ENCODE data around the gene IBA57.
"Not testable (repeated sequence)": the region's sequence is repeated elsewhere in the genome, so short reads cannot be mapped to it uniquely, and the experiment has no call there.

Gene IBA57

DNA sequence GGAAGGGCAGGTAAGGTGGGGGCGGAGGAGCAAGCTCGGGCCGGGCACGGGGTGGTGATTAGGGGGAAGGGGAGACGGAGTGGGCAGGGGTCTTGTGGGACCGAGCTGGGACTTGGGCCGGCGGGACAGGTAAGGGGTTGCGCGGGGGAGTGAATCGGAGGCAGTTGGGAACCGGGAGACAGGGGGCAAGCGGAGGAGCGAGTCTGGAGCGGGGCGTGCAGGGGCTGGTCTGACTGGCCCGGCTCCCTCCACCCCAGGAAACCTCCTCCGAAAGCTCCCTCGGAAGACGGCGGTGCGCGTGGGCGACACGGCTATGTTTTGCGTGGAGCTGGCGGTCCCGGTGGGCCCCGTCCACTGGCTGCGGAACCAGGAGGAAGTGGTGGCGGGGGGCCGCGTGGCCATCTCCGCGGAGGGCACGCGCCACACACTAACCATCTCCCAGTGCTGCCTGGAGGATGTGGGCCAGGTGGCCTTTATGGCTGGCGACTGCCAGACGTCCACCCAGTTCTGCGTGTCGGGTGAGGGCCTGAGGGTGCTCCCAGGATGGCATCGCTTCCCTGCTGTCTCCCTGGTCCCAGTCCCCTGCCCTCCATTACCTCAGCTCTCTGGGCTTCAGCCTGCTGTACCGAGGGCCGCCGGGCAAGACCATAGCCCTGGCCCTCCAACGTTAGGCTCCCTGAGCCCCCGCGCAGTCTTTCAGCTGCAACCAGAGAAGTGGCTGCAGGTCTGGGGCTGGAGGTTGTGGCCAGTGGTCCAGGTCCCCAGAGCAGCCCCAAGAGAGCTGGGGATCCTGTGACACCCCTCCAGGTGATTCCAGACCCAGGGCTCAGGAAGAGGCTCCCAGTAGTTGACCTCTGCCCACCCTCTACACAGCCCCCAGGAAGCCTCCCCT is 48.6 kb downstream of the IBA57 start:
- DNase-seq: no peak

DNA sequence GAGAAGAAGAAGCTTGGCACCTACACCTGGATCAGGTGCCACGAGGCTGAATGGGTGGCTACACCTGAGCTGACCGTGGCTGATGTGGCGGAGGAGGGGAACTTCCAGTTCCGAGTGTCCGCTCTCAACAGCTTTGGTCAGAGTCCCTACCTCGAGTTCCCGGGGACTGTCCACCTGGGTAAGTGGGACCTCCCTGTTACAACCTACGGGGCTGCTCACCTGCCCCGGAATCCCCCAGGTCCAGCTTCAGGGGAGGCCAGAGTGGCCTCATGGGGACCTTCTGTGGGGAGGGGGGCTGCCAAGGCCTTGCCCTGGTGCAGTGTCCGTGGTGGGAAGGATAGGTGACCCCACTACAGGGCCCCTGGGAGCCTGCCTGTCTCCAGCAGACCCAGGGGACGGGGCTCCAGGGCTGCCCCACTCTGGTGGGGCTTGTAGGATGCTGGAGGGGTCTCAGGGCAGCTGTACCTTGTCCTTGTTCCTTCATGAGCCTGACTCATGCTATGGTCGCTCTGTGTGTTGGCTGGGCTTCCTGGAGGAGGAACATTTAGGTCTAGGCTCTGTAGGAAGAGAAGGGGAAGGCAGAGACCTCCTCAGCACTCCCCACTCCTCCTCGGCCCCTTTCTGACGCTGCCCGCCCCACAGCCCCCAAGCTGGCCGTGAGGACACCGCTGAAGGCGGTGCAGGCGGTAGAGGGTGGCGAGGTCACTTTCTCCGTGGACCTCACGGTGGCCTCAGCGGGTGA is 49.5 kb downstream of the IBA57 start:
- DNase-seq: no peak

DNA sequence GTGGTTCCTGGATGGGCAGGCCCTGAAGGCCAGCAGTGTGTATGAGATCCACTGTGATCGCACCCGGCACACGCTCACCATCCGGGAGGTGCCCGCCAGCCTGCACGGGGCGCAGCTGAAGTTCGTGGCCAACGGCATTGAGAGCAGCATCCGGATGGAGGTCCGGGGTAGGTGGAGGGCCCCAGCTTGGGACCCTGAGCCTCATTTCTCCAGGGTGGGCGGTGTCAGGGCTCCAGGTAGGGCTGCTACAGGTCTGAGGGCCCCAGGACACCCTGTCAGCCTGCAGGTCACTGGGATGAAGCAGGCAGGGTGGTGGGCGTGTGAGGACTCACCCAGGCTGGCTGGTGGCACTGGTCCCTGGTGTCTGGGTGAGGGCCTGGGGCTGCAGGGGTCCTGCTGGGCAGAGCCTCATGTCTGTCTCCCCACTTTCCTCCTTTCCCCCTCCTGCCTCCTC is 50.1 kb downstream of the IBA57 start:
- no peak for DNase-seq

DNA sequence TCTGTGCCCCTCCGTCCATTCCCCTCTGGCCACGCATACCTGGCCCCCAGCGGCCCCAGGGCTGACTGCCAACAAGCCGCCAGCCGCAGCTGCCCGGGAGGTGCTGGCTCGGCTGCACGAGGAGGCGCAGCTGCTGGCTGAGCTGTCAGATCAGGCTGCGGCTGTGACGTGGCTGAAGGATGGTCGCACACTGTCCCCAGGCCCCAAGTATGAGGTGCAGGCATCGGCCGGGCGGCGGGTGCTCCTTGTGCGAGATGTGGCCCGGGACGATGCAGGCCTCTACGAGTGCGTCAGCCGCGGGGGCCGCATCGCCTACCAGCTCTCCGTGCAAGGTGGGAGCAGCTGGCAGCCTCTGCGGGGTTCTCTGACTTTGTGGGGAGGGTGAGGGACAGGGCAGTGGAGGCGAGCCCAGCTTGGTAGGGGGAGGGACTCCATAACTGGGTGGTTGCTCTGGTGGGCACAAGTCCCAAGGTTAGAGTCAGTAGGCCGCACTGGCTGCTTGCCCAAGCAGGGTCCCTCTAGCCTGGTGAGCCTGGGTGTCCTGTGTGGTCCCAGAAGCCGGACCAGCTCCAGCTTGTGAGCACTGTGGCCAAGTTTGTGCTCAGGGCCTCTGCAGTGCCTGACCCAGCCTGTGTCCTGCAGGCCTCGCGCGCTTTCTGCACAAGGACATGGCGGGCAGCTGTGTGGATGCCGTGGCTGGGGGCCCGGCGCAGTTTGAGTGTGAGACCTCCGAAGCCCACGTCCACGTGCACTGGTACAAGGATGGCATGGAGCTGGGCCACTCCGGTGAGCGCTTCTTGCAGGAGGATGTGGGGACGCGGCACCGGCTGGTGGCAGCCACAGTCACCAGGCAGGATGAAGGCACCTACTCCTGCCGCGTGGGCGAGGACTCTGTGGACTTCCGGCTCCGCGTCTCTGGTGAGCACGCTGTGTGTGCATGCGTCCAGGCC is 51.0 kb downstream of the IBA57 start:
- no peak for DNase-seq

DNA sequence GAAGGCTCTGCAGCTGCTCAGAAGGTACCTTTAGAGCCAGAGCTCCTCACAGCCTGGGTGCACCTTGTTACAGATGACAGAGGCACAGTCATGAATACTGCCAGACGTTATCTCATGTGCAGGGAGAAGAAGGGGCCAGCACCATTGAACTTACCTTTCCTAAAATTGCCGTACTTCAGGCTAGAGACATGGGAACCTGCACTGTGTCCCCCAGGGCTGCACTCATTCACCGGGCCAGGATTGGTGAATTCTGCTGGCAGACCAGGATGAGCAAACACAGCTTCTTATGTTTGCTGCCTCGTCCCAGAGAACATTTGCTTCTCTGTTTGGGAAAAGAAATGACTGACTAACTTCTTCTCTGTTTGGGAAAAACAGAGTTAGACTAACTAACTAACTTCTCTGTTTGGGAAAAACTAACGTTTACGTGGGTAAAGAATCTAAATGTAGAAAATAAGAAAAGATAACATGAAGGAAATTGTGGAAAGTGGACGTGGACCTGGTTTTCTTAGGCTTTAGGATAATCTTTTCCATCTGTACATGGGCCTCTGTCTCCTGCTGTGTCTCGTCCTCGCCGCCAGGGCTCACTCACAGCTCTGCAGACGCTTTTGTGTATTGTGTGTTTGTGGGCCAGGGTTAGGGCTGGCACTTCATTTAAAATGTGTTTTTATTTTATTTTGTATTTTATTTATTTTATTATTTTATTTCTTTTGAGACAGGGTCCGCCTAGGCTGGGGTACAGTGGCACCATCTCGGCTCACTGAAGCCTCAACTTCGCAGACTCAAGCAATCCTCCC is 52.1 kb downstream of the IBA57 start:
- no peak for DNase-seq

DNA sequence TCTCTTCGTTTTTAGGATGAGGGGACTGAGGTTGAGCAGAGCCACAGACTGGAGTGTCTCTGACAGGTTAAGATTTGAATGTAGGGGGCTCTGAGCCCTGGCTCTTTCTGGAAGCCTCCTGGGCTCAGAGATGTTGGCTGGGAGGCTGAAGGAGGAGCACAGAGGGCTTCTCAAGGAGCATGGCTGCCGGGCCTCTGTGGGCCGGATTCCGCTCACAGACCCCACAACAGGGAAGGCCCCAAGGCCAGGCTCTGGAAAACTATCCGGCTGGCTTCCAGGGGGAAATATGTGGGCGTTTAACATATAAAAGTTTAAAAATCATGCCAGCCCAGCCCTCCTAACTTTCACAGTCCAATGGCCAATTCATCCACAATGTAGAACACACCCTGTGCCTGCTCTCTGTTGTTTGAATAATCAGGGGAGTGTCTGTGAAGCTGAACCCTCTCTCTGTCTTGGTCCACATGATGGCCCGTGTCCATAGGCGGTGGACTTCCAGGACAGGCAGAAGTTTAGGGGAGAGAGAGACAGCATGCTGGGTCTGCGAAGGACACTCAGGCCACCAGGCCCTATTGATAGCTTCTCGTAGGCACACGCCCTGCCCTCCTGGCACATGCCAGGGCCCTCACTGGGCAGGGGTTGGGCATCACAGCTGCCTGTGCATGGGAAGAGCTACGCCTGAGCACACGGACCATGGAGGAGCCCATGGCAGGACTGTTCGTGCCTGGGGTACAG is 53.1 kb downstream of the IBA57 start:
- DNase-seq: no peak

DNA sequence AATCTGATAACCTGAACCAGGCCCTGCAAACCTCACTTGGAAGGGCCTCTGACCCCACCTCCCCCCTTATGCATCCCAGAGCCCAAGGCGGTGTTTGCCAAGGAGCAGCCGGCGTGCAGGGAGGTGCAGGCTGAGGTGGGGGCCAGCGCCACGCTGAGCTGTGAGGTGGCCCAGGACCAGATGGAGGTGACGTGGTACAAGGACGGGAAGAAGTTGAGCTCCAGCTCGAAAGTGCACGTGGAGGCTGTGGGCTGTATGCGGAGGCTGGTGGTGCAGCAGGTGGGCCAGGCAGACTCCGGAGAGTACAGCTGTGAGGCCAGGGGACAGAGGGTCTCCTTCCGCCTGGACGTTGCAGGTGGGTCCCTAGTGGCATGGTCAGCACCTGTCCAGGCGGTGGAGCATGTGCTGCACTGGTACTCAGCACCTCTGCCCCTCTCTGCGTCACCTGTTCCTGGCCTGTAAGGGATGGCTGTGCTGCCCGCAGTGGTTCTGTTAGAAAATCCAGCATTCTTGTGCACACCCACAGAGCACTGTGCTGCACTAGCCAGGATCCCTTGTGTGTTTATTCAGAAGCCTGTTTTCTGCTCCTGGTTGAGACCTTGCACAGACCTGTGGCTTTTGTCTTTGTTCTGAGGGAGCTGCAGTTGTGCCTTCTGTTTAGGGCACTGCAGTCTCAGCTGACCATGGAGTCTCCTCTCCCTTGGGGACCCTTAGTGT is 53.8 kb downstream of the IBA57 start:
- DNase-seq: no peak

DNA sequence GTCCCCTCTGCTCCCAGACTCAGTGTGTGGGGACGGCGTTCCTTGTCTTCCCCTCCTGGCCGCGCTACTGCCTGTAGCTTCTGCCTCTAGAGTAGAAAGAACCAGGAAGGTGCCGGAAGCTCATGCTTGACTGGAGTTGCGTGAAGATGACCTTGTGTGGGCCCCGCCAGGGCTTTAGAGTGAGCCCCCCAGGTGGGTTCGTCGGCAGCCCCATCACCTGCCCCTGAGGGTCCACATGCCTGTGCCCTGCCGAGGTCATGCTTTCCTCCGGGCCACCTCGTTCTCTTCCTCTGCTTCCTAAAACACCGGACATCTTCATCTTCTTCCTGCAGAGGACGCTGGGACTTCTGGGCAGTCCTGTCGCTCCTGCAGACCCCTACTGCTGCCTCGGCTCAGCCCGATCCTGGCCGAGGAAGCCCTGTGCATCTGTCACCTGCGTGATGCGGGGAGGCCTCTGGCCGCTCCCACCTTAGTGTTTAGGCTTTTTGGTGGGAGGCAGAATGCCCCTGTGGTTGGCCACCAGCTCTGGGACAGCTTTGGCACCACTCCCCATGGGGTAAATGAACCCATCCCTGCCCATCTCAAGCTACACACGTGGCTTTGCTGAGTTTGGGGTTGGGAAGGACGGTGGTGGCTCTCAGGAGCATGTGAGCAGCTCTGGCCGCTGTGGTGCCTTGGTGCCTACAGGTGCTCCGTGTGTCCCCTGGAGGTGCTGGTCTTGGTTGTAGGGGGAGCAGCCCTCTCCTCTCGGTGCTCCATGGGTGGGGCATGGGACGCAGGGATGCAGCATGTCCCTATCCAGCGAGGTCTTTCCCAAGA is 54.6 kb downstream of the IBA57 start:
- no peak for DNase-seq

DNA sequence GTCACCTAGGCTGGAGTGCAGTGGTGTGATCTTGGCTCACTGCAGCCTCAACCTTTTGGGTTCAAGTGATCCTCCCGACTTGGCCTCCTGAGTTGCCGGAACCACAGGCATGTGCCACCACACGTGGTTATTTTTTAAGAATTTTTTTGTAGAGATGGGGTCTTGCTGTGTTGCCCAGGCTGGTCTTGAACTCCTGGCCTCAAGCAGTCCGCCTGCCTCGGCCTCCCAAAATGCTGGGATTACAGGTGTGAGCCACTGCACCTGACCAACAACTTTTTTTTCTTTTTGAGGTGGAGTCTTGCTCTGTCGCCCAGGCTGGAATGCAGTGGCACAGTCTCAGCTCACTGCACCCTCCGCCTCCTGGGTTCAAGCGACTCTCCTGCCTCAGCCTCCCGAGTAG is 55.5 kb downstream of the IBA57 start:
- not testable (repeated sequence) for DNase-seq

DNA sequence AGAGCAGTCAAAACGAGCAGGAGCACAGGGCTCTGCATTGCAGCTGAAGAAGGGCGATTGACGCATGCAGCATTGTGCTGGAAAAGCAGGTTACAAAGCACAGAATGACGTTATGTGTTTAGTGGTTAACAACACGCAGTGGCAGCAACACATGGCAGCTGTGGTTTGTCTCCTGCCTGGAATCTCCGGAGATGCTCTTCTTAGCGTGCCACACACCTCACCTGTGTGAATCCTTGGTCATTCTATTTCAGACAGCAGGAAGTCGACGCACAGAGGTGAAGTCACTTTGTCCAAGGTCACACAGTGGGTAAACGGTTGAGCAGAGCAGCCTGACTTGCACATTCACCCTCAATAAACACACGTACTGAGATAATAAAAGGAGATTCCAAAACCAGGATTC is 56.9 kb downstream of the IBA57 start:
- DNase-seq: no peak

DNA sequence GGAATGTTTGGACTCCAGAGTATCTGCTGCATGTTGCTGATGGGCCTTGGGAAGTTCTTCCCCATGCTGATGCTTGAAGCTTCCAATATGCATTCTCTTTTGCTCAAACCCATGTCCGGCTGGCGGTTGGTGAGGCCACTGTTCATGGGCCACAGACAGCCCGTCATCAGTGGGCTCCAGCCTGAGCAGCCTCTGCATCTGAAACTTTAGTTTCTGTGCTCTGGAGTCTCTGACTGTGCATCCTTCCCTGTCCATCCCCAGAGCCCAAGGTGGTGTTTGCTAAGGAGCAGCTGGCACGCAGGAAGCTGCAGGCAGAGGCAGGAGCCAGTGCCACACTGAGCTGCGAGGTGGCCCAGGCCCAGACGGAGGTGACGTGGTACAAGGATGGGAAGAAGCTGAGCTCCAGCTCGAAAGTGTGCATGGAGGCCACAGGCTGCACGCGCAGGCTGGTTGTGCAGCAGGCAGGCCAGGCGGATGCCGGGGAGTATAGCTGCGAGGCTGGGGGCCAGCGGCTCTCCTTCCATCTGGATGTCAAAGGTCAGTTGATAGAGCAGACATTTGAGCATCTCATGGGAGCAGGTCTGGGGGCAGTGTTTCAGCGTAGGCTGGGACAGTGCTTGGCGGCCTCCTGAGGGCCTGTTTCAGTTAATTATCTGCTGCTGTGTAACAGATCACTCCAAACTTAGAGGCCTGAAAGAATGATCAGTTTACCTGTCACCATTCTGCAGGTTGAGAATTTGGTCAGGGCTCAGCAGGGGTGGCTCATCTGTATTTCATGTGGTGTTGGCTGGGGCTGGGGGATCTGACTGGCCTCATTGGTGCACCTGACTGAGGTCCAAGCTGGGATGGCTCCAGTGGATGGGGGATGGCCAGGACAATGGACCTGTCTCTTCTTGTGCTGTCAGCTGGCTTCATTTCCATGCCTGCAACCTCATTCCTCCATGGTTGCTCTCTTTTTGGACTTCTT is 58.9 kb downstream of the IBA57 start:
- DNase-seq: no peak

DNA sequence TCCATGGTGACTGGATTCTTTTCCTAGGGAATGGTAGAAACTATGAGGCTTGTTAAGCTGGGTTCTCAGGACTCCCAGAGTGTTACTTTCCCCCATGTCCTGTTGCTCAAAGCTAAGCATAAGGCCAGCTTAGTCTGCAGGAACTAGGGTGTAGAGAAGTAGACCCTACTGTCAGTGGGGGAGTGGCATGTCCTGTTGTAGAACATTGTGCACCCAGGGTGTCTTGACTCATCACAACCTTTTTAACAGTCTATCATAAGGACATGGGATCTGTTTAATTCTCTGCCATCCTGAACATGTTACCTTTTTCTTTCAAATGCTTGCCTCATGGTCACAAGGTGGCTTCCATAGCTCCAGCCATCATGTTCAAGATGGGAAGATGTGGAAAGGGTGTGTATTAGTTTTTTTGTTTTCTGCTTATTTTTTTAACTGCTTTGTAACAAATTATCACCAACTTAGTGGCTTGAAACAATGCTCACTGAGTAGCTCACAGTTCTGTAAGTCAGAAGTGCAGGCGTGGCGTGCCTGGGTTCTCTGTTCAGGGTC is 59.6 kb downstream of the IBA57 start:
- DNase-seq: no peak

DNA sequence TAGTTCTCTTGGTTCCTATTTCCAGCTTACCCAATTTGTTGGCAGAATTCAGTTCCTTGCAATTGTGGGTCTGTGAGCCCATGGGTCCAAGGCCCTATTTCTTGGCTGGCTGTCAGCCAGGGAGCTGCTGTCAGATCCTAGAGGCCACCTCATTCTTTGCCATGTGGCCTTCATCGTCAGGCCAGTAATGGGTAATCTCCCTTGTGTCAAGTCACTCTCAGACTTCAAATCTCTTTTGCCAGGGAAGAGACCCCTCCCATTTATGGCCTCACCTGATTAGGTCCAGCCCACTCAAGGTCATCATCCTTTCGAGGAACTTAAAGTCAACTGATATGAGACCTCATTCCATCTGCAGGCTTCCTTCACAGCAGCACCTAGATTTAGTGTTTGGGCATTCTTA is 60.1 kb downstream of the IBA57 start:
- DNase-seq: no peak

DNA sequence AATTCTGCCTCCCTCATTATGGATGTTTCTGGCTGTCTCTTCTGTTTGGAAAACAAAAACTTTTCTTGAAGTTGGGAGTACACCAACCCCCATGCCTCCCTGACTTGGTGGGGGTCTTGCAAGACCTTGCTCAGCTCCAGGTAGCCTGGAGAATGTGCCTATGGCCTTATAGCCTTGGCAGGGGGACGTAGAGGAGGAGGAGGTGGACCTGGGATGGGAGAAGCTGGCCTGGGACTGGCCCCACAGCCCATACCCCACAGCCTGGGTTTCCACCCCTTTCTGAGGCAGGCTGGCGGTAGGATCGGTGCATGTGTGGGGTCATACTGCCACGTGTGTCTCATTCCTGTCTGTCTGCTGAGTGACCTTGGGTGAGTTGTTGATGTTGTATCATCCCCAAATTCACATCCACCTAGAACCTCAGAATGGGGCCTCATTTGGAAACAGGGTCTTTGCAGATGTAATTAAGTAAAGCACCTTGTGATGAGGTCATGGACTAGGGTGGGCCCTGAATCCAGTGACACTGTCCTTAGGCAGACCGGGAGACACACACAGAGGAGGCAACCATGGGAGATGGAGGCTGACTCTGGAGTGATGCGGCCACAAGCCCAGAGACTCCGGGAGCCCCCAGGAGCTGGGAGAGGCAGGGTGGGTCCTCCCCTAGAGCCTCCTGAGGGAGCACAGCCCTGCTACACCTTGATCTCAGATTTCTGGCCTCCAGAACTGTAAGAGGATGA is 60.7 kb downstream of the IBA57 start:
- DNase-seq: no peak

DNA sequence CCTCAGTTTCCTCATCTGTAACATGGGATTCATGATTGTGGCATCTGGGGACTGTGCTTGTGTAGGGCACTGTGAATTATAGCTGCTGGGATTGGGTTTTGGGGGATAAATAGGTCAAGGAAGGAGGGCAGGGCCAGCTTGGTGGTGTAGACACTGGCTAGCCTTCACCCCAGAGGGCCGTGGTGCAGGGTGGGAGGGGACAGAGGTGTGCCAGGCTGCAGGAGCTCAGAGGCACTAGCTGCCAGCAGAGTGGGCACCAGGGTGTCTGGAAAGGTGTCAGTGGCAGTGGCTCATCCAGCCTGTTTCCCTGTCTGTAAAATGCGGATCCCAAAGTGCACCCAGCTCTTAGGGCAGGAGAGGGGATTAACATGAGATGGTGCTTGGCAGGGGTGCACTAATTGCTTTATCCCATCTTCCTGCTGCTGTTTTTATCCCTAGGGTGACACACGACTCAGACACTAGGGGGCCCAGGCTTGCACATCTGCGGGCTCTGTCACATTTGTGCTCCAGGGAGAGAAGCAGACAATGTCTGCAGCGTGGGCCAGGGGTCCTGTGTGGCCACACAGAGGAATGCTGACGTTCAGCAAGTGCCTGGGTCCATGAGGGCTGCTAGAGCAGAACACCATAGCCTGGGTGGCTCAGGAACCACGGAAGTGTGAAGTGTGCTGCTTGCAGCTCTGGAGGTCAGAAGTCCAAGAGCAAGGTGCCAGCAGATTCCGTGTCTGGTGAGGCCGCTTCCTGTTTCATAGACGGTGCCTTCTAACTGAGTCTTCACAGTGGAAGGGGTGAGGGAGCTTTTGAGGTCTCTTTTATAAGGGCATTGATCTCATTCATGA is 61.6 kb downstream of the IBA57 start:
- DNase-seq: no peak

DNA sequence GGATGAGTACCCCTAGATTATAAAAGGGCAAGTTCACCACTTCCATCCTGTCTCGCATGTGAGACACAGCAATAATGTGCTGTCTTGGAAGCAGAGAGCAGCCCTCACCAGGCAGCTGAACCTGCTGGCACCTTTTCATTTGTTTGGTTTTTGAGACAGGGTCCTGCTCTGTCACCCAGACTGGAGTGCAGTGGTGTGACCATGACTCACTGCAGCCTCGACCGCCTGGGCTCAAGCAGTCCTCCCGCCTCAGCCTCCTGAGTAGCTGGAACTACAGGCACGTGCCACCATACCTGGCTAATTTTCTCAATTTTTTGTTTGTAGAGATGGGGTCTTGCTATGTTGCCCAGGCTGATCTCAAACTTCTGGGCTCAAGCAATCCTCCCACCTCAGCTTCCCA is 62.5 kb downstream of the IBA57 start:
- DNase-seq: not testable (repeated sequence)
